ENCODE results near the gene GUCA1A.

DNA sequence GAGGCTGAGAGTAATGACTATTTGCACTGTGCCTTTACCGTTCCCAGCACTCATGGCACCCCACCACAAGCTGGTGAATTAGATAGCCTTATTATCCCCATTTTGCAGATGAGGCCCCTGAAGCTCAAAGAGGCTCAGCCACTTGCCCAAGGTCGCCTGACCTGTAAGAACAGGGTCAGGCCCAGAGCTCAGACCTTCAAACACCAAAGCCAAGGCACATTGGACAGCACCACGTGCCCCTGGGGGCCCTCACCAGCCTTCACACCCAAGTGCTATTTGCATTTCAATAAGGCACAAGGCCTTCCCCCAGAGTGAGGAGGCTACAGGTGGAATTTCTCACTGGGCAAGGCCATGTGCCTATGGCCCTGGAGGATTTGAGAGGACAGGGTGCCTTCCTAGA is 16.5 kb upstream of the GUCA1A start:
- TF ChIP-seq, protein P1, sequence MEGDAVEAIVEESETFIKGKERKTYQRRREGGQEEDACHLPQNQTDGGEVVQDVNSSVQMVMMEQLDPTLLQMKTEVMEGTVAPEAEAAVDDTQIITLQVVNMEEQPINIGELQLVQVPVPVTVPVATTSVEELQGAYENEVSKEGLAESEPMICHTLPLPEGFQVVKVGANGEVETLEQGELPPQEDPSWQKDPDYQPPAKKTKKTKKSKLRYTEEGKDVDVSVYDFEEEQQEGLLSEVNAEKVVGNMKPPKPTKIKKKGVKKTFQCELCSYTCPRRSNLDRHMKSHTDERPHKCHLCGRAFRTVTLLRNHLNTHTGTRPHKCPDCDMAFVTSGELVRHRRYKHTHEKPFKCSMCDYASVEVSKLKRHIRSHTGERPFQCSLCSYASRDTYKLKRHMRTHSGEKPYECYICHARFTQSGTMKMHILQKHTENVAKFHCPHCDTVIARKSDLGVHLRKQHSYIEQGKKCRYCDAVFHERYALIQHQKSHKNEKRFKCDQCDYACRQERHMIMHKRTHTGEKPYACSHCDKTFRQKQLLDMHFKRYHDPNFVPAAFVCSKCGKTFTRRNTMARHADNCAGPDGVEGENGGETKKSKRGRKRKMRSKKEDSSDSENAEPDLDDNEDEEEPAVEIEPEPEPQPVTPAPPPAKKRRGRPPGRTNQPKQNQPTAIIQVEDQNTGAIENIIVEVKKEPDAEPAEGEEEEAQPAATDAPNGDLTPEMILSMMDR (IDR thresholded peaks at IDR 0.05), result no peak
- TF ChIP-seq ZFX (IDR thresholded peaks at IDR 0.05; ENCODE audit: borderline replicate concordance), result no peak
